GM21515 (cell line): Measurements from ENCODE around the gene MGRN1.

ENCODE experiments used
- ATAC-seq: cut with Tn5 transposase; IDR thresholded peaks from one replicate; pipeline ENCODE4 v1.9.1; 2021; ENCODE audit not compliant: unreplicated experiment

The MGRN1 gene

DNA sequence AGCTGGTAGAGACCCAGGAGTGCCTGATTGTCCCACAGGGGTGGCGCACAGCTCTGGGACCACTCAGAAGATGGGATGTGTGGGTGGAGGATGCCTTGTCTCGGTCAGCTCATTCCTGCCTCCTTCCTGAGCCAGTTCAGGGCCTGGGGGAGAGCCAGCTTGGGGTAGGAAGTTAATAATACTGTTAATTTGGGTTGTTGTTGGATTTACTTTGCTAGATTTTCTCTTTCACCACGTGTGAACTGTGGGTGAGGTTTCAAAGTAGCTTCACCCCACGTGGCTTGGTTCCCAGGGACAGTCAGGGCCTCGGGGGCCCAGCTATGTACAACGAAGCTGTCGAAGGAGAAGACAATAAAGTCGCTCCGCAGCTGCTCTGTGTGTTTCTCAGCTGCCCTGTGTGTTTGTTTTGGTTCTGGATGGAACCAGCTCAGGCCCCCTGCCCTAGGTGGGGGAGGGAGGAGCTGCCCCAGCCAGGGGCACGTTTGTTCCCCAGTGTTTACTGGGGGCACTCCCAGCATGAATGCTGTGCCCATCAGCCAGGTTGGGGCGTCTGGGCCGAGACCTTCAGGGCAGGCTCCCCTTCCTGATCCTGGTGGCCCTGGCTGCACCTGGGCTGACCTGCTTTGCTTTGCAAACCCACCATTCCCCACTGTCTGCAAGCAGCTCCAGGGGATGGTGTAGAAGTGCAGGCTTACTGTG lies 71.0 kb downstream of the MGRN1 start:
- no peak for ATAC-seq

DNA sequence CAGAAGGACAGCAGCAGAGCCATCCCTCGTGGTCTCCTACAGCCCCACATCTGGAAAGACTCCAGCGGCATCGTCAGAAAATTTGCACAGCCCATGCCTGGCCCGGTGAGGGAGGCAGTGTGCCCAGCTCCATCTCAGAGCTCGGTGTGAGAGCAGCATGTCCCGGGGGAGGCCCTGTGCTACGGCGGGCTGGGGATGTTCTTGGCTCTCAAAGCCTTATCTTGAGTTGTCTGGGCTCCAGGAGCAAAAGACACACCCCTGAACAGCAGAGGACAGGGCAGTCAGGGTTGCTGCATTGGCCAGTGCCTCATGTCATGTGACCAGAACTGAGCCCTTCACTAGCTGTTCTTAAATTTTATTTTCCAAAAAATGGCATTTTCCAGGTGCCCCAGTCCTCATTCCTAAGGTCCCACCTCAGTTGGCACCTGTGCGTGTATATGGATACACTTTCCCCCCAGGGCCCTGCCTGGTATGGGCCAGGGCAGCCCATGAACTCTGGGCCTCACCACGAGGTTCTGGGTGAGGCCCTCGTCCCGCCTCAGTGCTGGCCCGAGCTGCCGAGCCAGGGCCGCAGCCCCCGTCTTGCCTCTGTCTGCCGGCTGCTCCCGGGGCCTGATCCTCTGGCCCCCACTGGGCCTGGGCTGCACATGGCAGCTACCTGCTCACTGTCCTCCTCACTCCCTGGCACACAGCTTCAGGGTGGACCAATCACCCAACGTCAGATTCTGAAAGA lies 71.7 kb downstream of the MGRN1 start:
- ATAC-seq, result no peak

DNA sequence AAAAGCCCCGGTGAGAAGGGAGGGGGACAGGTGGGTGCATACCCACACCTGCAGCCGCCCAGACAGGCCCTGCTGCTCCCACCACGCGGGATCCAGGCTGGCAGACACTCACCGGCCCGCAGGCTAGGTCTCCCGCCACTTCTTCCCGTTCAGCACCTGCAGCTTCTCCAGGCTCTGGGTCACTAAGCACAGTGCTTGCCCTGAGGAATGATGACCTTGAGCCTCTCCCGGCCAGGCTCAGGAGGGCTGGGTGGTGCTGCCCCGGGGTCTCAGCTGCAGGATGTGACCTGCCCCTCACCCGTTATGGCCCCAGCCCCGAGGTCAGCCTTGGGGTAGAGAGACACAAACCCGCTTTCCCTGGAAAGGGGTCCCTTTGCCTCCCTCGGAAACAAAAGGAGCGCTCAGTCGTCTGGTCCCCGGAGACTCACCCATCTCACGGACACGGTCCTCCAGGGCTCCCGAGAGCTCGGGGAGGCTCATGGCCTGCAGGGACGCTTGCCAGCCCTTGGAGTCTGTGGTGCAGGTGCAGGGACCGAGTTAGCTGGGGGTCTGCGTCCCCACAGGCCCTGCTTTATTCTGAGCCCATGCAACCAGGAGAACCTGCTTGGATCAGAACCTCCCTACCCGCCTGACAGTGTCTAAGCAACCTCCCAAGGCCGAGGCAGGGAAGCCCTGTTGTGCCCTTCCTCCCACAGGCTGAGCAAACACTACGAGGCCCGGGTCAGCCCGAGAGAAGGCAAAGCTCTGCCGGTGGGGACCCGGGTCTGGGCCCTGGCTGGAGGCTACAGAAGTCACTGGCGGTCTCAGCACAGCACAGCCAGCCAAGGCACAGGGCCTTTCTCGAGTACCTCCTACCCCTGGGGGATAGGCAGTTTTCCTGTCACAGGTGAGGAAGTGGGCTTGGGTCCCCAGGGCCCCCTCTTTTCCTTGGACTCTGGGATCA lies 72.5 kb downstream of the MGRN1 start:
- ATAC-seq, result no peak

DNA sequence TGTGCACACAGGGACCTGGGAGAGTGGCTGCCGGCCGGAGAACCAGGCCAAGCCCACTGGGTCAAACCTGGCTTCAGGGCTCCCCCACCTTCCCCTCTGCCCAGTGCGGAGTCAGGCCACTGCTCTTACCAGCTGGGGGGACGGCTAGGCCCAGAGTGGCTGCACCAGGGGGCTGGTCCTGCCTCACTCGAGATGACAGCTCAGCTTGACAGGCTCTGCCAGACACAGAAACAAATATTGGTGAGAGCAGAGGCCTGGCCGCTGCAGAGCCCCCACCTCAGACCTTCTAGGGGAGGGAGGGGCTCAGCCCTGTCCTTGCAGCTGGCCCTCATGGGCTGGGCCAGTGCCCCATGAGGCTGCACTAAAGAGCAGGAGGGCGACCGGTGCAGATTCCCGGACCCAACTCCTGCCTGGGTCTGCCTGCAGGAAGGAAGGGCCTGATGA lies 73.2 kb downstream of the MGRN1 start:
- no peak for ATAC-seq

DNA sequence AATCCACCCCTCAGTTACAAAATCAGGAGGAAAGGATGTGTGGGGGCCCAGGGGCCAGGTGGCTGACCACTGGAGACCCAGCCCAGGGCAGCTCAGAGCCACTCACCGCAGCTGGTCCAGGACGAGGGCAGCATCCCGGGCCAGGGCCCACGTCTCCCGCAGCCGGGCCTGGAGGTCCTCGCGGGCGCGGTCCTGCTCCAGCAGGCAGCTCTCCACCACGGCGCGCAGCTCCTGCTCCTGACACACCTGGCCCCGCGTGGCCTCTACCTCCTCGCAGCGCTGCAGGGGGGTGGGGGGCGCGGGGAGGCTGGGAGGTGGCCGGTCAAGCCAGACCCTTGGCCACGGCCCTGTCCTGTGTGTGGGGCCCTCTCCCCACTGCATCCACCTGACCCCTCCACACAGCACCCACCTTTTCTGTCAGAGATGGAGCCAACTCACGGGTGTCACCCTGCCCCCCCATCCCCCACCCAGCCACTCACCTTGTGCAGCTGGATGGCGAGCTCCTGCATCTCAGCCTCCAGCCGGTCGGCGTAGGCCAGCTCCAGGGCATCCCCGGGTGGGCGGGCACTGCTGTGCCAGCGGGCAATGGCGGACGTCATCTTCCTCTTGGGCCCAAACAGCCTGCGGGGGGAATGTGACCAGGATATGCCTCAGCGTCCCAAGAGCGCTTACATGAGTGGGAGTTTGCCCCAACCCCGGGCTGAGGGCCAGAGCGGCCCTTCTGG lies 73.9 kb downstream of the MGRN1 start:
- no peak for ATAC-seq

DNA sequence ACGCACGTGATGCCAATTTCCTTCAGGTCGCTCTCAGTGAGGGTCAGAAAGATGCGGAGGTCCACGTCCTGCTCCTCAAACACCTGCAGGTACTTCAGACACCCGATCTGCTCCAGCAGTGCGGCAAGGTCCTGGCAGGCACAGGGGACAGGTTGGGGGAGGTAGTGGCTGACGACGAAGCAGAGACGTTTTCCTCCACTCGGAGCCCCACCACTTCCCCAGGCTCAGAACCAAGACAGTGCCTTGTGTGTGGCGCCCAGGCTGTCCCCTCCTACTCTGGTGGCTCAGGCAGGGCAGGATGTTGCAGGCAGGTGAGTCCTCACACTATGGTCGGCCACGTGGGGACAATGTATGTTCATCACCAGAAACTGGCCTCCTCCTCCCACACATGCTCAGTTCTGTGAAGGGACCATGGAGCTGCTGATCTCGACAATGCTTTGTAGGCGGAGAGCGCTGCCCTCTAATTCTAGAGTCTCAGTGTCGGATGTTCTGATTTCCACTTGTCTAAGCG lies 74.5 kb downstream of the MGRN1 start:
- ATAC-seq, result no peak

DNA sequence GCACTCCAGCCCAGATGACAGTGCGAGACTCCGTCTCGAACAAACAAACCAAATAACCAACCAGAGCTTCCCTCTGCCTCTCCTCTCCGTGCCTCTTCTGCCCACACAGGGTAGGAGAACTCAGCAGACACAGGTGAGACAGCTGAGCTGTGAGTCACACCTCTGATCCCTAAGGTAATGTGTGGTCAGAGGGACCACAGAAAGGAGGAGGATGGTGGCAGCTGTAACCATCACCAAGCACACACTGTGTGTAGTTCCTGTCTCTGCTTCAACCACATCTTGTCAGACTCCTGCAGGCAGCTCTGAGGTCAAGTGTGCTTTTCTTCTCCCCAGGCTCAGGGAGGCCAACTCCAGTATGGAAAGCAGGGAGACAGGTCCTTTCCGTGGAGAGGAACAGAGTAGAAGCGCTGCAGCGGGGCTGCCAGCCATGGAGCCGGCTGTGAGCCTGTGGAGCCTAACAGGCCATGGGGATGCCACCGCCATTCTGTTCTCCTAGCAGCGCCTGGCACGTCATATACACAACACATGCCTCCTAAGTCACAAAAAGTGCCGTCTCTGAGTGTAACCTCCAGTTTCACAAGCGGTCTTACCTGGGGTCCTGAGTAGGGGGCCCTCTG lies 75.9 kb downstream of the MGRN1 start:
- no peak for ATAC-seq

DNA sequence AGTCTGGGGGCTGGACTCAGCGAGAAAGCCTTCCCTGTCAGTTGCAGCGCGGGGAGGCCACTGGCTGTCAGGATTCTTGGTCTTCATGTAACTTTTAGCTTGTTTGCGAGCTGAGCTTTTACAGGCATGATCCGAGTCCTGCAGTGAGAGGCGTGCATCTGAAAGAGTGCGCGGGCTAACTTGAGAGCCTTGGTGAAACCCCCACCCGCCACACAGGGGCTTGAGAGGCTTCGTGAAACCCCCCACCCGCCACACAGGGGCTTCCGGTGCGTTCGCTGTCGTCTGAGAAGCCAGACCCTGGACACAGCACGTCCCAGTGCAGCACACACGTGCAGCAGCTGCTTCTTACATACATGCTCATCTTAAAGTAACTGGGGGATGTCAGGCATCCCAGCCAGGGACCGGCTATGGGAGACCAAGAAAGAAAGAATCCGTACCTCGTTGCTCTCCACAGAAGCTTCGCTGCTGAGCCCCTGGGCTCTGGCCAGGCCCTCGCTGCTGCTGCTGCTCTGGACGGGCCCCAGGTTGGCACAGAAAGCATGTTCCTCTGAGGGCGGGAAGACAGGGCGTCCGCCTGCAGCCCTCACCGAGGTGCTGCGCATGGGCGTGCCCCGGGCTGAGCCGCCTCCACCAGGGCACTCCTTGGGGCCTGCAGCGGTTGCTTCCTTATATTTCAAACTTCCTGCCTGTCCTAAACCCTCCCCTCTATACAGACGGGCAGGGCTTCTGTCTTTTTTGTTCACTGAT lies 76.5 kb downstream of the MGRN1 start:
- ATAC-seq, result no peak

DNA sequence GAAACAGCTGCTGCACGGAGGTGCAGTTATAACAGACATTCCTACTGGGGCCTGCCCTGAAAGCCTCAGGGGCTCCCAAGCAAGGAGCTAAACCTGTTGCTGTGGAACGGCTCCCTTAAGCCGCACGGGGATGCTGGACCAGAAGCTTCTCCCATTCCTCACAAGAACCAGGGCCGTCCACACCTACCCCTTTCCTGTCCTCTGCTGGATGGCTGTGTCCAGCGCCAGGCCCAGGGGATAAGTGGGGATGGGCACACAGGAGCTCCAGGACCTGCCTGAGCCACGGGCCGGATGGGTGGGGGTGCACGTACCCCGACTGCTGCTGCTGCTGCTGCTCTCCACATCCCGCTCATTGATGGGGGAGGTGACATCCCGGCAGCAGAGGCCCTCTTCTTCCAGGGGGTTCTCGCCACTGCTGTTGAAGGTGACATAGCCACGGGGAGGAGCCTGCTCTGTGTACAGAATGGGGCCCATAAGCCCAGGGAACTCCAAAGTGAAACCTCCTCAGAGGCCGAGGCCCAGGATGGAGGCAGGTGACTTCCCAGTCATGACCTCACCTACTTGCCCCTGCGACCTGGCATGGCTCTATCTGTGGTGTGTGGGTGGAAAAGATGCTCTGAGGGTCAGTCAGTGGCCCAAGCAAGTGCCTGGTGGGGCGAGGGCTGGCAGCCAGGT lies 77.3 kb downstream of the MGRN1 start:
- ATAC-seq, result no peak

DNA sequence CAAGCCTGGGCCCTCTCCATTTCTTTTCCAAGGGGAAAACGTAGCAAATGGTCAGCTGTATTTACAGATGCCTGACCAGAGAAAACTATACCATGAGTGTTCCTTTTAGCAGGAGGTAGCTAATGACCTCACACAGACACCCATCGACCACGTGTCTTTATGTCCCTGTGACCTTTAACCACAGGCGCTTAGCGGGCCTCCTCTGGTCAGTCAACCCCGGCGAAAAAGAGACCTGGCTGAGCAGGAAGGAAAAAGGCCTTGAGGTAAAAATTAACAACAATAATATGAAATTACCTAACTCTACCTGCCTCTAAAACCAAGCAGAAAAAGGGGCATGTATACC lies 77.8 kb downstream of the MGRN1 start:
- ATAC-seq, result no peak

DNA sequence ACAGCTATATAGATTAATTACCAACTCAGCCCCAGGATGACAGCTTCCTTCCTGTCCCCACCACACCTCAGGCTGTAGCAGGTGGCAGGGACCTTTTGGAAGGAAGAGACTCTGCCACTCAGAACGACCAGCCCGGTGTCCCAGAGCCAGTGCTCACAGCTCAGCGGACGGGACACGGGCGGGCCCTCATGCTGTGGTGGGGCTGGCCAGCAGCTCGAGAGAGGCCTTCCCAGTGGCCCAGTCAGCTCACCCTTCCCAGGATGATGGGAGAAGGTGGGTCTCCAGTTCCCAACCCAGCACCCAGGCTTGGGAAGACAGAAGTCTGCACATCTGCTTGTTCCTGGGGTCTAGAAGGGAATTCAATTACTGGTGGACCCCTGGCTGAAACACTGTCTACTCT lies 79.3 kb downstream of the MGRN1 start:
- no peak for ATAC-seq

DNA sequence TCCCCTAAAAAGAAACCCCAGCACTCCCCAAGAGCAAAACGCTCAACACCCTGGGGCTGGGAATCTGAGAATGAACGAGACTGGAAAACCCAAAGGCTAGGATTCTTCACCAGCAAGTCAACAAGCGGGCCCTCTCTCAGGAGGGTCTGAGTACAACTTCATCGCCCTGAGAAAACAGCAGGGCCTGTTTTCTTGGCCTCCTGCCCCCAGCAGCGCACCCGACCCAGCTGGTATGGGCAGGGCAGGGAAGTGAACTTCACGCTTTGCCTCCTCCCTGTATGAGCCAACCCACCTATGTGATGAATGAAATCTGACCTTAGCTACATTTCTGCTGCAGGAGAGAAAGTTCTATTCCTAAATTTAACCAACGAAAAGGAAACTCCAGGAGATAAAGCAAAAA lies 79.9 kb downstream of the MGRN1 start:
- no peak for ATAC-seq

DNA sequence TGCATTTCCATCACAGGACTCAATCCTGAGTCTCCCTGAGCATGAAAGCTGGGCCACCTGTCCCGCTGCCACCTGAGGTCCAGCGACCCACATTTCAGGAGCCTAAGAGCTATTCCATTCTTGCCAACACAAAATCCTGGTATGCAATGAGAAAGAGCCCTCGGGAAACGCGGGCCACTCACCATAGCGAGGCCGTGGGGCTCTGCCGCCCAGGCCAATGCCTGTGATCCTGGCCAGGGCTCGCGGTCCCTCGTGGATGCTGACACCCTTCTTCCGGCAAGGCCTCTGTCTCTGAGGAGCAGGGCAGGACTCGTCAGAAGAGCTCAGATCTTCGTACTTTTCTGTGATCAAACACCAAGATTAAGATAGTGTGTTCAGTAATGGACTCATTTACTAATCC lies 80.3 kb downstream of the MGRN1 start:
- ATAC-seq, result no peak

DNA sequence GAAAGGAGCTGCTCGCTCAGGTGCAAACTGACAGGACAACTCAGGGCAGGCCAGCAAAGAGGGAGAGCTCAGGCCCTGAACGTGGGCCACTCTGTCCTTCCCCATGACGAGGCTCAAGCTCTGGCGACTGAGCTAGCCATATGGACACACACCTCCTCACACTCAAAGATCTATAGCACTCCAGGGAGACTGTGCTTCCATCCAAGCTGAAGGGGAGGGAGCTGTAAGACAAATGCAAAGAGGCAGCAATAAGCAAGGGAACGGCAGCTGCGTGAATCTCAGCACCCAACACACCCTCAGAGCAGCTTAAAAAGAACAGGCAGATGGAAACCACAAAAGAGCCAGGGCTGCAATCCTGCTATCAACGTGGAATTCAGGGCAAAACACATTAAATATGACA lies 82.2 kb downstream of the MGRN1 start:
- ATAC-seq, result no peak

DNA sequence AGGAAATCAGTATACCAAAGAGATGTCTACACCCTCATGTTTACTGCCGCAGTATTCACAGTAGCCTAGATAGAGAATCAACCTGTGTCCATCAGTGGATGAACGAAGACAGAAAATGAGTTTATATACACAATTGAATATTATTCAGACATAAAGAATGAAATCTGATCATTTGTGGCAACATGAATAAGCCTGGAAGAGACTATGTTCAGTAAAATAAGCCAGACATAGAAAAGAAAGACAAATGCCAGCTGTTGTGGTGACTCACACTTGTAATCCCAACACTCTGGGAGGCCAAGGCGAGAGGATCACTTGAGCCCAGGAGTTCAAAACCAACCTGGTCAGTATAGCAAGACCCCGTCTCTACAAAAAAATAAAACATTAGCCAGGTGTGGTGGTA lies 84.9 kb downstream of the MGRN1 start:
- ATAC-seq, result no peak

DNA sequence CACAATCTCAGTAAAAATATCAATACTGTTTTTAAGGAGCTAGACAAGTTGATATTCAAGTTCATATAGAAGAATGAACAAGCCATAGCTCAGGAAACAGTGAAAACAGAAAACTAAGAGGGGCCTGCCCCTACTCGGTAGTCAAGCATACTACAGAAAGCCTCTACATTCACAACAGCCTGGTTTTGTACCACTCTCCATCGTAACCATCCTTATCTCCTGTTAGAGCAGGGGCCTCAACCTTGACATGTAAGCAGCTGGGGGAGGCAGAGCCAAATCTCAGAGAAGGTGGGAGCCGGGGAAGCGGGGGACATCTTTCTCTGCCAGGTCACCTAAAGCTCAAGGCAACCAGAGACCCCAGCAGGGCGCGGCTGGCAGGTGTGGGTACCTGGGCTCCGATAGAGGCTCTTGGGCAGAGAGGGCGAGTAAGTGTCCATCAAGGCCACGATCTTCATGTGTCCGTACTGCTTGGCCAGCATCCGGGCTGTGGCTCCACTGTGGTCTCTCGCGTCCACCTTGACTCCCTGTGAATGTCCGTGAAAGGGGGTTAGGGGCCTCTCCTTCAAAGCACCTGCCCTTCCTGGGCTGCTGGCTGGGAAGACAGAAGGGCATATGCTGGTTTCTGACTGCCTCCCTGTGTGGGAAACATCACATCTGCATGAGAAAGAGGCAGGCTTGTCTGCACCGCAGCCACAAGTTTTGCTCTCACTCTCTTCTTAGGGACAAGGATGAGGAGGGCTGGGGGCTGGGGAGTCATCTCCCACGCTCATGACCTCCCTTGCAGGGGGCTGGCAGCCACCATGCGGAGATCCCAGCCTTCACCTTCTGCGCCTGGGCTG lies 89.3 kb downstream of the MGRN1 start:
- no peak for ATAC-seq

DNA sequence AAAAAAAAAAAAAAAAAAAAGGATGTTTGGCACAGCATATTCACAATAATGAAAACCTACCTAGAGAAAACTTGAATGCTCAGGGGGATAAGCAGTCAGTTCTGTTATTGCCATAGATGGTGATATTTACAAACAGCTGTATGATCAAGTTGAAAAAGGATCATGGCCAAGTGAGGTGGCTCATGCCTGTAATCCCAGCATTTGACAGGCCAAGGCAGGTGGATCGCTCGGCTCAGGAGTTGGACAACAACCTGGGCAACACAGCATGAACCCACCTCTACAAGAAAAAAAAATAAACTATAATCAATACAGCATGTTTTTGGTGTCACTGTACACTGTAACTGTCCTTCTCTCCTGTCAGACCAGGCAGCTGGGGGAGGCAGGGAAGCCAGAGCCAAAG lies 90.4 kb downstream of the MGRN1 start:
- no peak for ATAC-seq

DNA sequence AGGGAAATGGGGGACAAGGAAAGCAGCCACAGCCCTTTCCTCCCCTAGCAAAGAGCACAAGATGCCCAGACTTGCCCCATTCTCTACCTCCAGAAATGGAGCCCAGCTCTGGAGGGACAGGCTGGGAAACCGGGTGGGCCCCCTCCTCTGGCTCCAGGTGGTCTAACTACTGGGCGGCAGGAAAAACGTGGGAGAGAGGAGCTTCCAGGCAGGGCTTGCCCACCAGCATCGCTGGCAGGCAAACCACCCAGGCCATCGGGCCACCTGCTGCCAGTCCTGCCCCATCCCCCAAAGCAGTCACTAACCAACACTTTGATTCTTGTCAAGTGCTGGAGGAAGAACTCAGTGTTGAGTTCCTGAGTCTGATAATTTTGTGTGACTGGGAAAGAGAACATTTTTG lies 93.8 kb downstream of the MGRN1 start:
- no peak for ATAC-seq
